HG02642 (cell line): ENCODE measurements around the gene PTPN18.

Experiments used
- ATAC-seq: cut with Tn5 transposase; IDR thresholded peaks from one replicate; pipeline ENCODE4 v1.9.1; 2021; ENCODE audit warnings: mild to moderate bottlenecking; ENCODE audit not compliant: unreplicated experiment, poor library complexity

The PTPN18 gene

DNA sequence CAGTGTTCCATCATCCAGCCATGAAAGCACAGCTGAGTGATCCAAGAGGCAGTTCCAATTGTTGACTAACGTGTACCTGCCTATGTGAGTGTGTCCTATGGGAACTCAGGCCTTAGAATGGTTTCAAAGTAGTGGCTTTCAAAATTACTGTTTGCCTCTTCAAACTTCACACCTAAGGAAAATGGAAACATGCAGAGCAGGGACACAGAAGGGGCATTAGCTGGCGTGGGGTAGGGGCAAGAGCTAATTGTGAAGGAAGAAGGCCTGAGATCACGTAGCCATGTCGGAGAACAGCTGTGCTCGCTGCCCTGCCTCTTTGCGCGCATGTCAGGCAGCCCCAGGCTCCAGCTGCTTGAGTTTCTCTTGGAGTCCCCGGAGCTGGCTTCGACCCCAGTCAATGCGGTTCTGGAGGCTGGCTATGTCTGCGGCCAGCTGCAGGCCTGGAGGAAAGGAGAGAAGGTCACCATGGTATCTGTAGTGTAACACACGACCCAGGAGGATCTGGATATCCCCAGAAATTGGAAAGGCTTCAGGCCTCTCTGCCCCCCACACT is 17.0 kb upstream of the PTPN18 start:
- no peak for ATAC-seq

DNA sequence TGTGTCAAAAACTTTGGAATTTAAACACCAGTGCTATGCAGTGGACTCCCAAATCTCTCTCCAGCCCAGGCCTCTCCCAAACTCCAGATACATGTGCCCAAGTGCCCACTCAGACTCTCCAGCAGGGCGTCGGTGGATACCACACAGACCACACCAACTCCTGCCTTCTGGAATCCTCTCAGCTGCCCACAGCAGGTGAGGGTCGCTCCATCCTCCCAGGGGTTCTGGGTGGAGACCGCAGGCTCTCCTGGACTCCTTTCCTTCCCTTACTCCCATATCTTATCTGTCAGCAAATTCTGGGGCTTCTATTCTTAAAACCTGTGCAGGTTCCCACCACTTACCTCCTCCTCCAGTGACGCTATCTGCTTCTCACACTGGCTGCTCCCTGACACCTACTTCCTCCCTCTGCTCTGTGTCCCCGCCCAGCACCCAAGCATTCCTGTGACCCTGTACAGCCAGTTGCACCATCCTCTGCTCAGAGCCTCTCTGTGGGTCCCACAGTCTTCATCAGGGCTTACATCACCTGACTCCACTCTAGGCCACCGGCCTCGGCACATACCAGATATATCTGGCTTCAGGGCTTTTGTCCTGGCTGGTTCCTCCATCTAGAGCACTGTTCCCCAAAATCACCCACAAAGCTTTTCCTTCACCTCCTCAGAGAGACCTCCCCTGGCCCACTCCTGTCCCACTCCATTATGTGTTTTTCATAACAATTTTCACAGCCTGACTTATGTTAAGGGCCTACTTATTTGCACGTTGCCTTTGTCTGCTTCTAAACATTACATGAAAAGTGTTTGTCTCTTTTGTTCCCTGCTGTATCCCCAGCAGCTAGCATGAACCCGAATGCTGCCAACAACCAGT is 15.7 kb upstream of the PTPN18 start:
- ATAC-seq = no peak

DNA sequence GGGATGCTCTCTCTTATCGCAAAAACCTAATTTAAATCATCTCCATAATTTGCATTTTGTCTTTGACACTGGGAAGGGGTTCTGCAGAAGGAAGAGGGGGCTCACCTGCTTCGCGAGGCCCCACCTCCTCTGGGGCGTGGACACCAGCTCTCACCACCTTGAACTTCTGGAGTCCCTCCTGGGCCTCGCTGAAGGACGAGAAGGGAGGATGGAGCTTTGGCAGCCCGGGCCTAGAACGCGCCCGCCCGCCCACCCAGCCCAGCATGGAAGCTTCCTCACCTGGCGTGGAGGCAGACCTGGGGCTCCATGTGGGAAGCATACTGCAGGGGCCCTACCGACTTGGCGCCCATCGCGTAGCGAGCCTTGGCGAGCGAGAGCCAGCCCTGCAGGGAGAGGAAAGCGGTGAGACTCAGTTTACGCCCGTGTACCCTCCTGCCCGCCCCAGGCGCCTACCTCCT is 14.3 kb upstream of the PTPN18 start:
- ATAC-seq = no peak

DNA sequence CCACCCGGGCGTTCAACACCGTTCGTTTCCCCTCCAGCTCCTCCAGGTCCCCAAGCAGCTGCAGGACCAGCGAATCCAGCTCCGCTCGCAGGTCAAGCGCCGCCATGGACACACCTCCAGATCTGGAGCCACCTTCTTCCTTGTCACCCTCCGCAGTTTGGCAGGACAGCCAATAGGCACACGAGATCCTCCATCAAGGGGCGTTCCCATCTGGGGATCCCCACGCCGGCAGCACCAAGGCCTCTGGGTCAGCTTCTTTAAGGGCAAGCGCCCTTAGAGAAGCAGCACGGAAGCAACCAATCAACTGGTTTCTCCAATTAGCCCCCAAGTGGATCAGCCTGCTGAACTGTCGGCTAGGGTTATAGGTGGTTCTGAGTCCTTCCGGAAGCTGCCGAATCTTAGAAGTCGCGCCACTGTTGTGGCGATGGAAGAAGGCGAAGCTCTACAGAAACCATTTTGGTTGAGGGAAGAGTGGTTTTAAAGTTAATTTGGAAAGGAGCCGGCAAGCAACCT is 13.8 kb upstream of the PTPN18 start:
- peak; percentile 73 for ATAC-seq

GRCh38 chr2:130342533-130343275 is 13.2 kb upstream of the PTPN18 start, which contains the start of gene IMP4:
Gene IMP4, plus strand, starts transcription at chr2:130342897. Its CDS starts 36 bp downstream, at chr2:130342933.
- peak; percentile 89 for ATAC-seq

- no peak for ATAC-seq
Measured at GRCh38 chr2:130344578-130344977, 11.3 kb upstream of the PTPN18 start.

- ATAC-seq = no peak
Measured at GRCh38 chr2:130345091-130345490, 10.8 kb upstream of the PTPN18 start.

DNA sequence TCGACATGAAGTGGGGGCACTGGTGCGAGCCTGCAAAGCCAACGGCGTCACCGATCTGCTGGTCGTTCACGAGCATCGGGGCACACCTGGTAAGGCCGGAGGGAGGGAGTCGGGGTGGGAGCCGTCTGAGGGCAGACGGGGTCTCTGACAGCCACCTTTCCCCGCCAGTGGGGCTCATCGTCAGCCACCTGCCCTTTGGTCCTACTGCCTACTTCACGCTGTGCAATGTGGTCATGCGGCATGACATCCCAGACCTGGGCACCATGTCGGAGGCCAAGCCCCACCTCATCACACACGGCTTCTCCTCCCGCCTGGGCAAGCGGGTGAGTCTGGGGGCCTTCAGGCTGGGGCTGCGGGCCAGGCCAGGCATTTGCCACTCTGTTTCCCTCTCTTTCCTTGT is 10.2 kb upstream of the PTPN18 start:
- ATAC-seq = no peak

GRCh38 chr2:130346041-130346740 is 9.7 kb upstream of the PTPN18 start:
- no peak for ATAC-seq

GRCh38 chr2:130346741-130347066 is 9.2 kb upstream of the PTPN18 start:
- no peak for ATAC-seq

DNA sequence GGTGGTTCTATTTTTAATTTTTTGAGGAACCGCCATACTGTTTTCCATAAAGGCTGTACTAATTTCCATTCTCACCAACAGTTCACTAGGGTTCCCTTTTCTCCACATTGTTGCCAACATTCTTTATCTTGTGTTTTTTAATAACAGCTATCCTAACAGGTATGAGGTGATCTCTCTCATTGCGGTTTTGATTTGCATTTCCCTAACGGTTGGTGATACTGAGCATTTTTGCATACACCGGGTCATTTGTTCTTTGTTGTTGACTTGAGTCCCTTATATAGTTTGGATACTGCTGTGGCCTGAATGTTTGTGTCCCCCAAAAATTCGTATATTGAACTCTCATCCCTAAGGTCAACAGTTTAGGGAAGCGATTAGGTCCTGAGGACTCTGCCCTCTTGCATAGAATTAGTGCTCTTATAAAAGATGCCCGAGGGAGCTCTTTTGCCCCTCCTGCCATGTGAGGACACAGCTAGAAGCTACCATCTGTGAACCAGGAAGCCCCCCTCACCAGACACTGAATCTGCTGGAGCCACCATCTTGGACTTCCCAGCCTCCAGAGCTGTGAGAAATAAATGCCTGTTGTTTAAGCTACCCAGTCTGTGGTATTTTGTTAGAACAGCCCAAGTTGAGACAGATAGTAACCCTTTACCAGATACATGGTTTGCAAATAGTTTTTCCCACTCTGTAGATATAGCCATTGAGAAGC is 8.5 kb upstream of the PTPN18 start:
- ATAC-seq = no peak

DNA sequence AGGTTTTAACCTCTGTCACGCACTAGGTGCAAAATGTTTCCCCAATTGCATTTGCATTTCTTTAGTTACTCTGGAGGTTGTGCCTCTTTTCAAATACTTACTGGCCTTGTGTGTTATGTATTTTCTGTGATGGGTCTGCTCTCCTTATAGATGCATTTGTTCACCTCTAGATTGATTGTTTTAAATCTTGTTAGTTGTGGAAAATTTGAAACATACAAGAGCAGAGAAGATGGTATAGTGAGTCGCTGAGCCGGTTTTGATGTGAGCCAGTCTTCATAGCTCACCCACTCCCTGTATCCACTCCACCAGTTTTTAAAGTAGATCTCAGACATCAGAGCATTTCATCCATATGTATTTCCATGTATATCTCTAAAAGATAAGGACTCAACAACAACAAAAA is 6.7 kb upstream of the PTPN18 start:
- ATAC-seq = no peak

- ATAC-seq = no peak
Measured at GRCh38 chr2:130351711-130352110, 4.1 kb upstream of the PTPN18 start.

DNA sequence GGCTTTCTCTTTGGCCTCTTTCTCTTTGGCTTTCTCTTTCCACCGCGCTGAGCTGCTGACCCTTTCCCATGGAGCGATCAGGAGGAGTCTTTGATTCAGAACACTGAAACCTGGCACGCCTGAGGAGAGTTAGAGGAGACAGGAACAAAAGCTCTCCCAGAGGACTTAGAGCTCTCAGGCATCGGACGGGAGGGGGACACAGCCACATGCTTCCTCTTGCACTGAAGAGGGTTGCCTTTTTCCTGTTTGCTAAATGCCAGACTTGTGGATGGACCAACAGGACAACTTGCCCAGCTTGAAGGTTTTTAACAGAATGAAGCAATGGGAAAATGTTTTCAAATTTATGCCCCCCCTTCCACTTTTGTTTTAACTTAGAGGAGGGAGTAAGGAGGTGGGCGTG is 3.6 kb upstream of the PTPN18 start:
- no peak for ATAC-seq

DNA sequence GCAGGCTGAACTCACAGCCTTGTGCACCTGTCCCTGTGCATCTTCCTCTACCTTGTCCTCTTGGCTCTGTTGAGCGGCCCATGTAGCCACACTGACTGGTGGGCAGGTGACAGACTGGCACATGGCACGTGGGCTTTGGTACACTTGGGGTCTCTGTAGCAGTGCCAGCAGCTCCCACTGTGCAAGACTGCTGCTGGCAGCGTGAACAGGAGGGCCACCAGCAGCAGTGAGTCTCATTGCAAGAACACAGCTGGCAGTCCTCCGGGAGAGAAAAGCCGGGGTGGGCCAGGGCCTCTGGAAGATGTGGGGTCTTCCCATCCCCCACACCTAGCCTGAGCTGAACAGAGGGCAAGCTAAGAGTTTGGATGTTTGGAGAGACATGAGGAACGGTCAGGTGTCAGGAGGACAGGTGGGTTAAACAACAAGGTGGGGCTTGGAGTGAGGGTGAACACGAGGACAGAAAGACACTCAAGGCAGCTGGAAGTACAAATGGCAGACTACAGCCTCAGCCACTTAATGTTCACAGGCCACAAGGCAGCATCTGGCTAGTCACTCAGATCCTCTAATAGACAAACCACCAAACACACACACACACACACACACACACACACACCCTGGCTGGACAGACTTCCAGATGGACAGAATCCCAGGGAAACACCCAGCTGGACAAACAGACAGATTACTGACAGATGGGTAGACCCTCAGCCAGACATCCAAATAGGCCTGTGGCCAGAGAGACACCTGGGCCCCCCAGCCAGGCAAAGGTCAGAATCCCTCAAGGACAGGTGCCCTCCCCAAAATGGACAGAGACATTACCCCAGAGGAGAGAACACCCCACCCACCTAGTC is 2.3 kb upstream of the PTPN18 start:
- no peak for ATAC-seq

GRCh38 chr2:130354139-130354428 is 1.8 kb upstream of the PTPN18 start:
- no peak for ATAC-seq

DNA sequence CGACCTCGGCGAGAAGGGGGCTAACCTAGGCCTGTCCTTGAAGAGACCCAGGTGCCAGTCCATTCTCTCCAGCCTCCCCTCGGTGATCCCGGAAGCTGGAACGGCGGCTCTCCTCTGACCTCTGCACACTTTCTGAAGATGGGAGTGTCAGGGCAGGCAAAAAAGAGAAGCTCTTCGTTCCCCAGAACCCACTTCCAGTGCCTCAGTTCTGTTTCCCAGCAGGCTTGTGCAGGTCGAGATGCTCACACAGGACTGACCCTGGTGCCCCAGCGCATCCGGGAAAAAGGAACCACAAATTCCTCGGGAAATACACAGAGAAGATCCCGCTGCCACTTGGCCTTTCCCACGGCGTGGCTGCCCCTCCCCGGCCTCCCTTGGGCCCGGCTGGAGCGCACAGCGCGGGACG is 681 bp upstream of the PTPN18 start:
- ATAC-seq = no peak

GRCh38 chr2:130357864-130358263 is 2.0 kb downstream of the PTPN18 start:
- ATAC-seq = no peak
